GM23338 (cell line): Measurements from ENCODE around the gene COL1A1. TPM values are rescaled to one million over a fixed set of nuclear protein-coding genes. Genes with fewer than 3 reads are reported as not detected.

Experiments
- ATAC-seq: fragments of 200-7000 bp; cut with Tn5 transposase; 3 replicates; pipeline ENCODE4 v1.9.1; 2020
- DNase-seq: peaks from one replicate; pipeline ENCODE4 v3.0.0-alpha.2; 2015; ENCODE audit warnings: low spot score
- H2AFZ ChIP-seq: fragments of 200-600 bp; sonication (generic); 2 replicates; pipeline ENCODE4 v1.8.0; 2016; ENCODE audit warnings: antibody characterized with exemption, mild to moderate bottlenecking, moderate library complexity
- H3F3A ChIP-seq: fragments of 200-600 bp; sonication (generic); replicated peaks from 2 replicates; pipeline ENCODE4 v1.8.0; 2017; ENCODE audit warnings: antibody characterized with exemption, mixed run types, low read depth
- H3K27ac ChIP-seq: fragments of 200-600 bp; sonication (generic); 2 replicates; pipeline ENCODE4 v1.6.1; 2016; ENCODE audit warnings: low read depth
- H3K27me3 ChIP-seq: fragments of 200-600 bp; sonication (generic); 2 replicates; pipeline ENCODE4 v1.8.0; 2016; ENCODE audit warnings: mild to moderate bottlenecking, mixed run types, moderate library complexity; ENCODE audit not compliant: insufficient read depth
- H3K36me3 ChIP-seq: fragments of 200-600 bp; sonication (generic); 2 replicates; pipeline ENCODE4 v1.8.0; 2016; ENCODE audit warnings: mild to moderate bottlenecking; ENCODE audit not compliant: insufficient read depth
- H3K4me1 ChIP-seq: fragments of 200-600 bp; sonication (generic); 2 replicates; pipeline ENCODE4 v1.8.0; 2016; ENCODE audit warnings: mild to moderate bottlenecking, moderate library complexity; ENCODE audit not compliant: insufficient read depth
- H3K4me2 ChIP-seq: fragments of 200-600 bp; sonication (generic); 2 replicates; pipeline ENCODE4 v1.7.1; 2017; ENCODE audit warnings: mixed run types
- H3K4me3 ChIP-seq: fragments of 200-600 bp; sonication (generic); 2 replicates; pipeline ENCODE4 v1.6.1; 2016; ENCODE audit warnings: mixed run types
- H3K79me2 ChIP-seq: fragments of 200-600 bp; sonication (generic); replicated peaks from 2 replicates; pipeline ENCODE4 v1.8.0; 2017; ENCODE audit warnings: mild to moderate bottlenecking; ENCODE audit not compliant: insufficient read depth
- H3K9me2 ChIP-seq: fragments of 200-600 bp; sonication (generic); 2 replicates; pipeline ENCODE4 v1.8.0; 2017; ENCODE audit not compliant: insufficient read depth
- H4K20me1 ChIP-seq: fragments of 200-600 bp; sonication (generic); replicated peaks from 2 replicates; pipeline ENCODE4 v1.8.0; 2017; ENCODE audit warnings: mild to moderate bottlenecking; ENCODE audit not compliant: insufficient read depth
- H3K27ac Mint-ChIP-seq: 2 replicates; pipeline ENCODE4 v1.8.0; 2020; ENCODE audit warnings: inconsistent platforms, mild to moderate bottlenecking, moderate library complexity, mixed read lengths
- H3K27me3 Mint-ChIP-seq: 3 replicates; pipeline ENCODE4 v1.8.0; 2022; ENCODE audit warnings: low read depth, mild to moderate bottlenecking, moderate library complexity, mixed read lengths, inconsistent platforms; ENCODE audit not compliant: insufficient read depth, poor library complexity
- H3K36me3 Mint-ChIP-seq: 3 replicates; pipeline ENCODE4 v1.8.0; 2021; ENCODE audit warnings: low read depth, mild to moderate bottlenecking, inconsistent platforms, moderate library complexity, mixed read lengths
- H3K4me1 Mint-ChIP-seq: 3 replicates; pipeline ENCODE4 v1.8.0; 2020; ENCODE audit warnings: mild to moderate bottlenecking, inconsistent platforms, mixed read lengths
- H3K4me3 Mint-ChIP-seq: 3 replicates; pipeline ENCODE4 v1.8.0; 2021; ENCODE audit warnings: moderate library complexity, mild to moderate bottlenecking, inconsistent platforms, mixed read lengths
- H3K9me3 Mint-ChIP-seq: 3 replicates; pipeline ENCODE4 v1.8.0; 2020; ENCODE audit warnings: moderate library complexity, mild to moderate bottlenecking, inconsistent platforms, mixed read lengths
- REST ChIP-seq: IDR thresholded peaks from one replicate; pipeline ENCODE4 v1.6.1; 2018; ENCODE audit warnings: antibody characterized with exemption; ENCODE audit not compliant: unreplicated experiment
- STAT1 ChIP-seq: IDR thresholded peaks from one replicate; pipeline ENCODE4 v1.6.1; 2016; ENCODE audit warnings: antibody characterized with exemption; ENCODE audit not compliant: unreplicated experiment
- ZNF331 ChIP-seq: fragments of 250-450 bp; sonication (Bioruptor Pico); IDR thresholded peaks from 2 replicates; pipeline ENCODE4 v1.5.0; 2020; ENCODE audit warnings: low read depth, mild to moderate bottlenecking, moderate library complexity
- polyA plus RNA-seq: library from polyadenylated mRNA; unstranded; fragments of >200 nt; fragmentation: Nextera tagmentation; extraction: Ambion mirVana; gene quantifications from 2 replicates; pipeline ENCODE4 v1.2.1, GENCODE V29; 2016
- total RNA-seq: library from RNA; depleted of rRNA; stranded (reverse); fragments of >200 nt; shearing (Covaris generic); gene quantifications from 2 replicates; pipeline ENCODE4 v1.2.3, GENCODE V29; 2014

Gene COL1A1
- total and polyA plus RNA-seq, 2 experiments from 2014 or later, result 21.2 to 34.3 TPM

GRCh38 chr17:50217591-50217990 lies 16.2 kb upstream of the COL1A1 start (continued):
- TF ChIP-seq REST, result no peak

GRCh38 chr17:50214976-50215760 lies 13.7 kb upstream of the COL1A1 start:
- H3K27me3 ChIP-seq, result no peaks in the 10 kb centered on the region
- no peak overlapping the region for H3K27ac ChIP-seq
- Mint-ChIP-seq H3K4me3 (no peak overlapping the region), H3K27ac (no peak overlapping the region), H3K9me3 (no peaks in the 10 kb centered on the region; the same call in 2 of the 3 replicates), H3K36me3 (no peaks in the 10 kb centered on the region; the same call in 2 of the 3 replicates), H3K27me3 (peaks cover 20% of the 10 kb centered on the region), H3K4me1 (peaks cover 44% of the 10 kb centered on the region)
- TF ChIP-seq STAT1 (no peak), ZNF331 (CRISPR knock-in tag) (no peak), REST (no peak)
- H3K4me3 ChIP-seq, result no peak overlapping the region
- H4K20me1 ChIP-seq, result no peaks in the 10 kb centered on the region
- no peak for DNase-seq
- no peak overlapping the region for H3K4me2 ChIP-seq
- no peaks in the 10 kb centered on the region for H3K9me2 ChIP-seq
- no peaks in the 10 kb centered on the region for H3F3A ChIP-seq
- no peak overlapping the region; the same call in 1 of the 2 replicates for H2AFZ ChIP-seq
- H3K36me3 ChIP-seq, result no peaks in the 10 kb centered on the region
- no peak for ATAC-seq
- peaks cover 22% of the 10 kb centered on the region for H3K4me1 ChIP-seq
- H3K79me2 ChIP-seq, result no peaks in the 10 kb centered on the region
